ENCODE results near the gene RALGAPA1.
A peak's percentile ranks its signal among the peaks of the same experiment; 100 is the strongest.
"Not testable (repeated sequence)": the region's sequence is repeated elsewhere in the genome, so short reads cannot be mapped to it uniquely, and the experiment has no call there.

The RALGAPA1 gene

DNA sequence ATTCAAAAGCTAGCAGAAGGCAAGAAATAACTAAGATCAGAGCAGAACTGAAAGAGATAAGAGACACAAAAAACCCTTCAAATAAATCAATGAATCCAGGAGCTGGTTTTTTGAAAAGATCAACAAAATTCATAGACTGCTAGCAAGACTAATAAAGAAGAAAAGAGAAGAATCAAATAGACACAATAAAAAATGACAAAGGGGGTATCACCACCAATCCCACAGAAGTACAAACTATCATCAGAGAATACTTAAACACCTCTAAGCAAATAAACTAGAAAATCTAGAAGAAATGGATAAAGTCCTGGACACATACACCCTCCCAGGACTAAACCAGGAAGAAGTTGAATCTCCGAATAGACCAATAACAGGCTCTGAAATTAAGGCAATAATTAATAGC, 189.6 kb downstream of the RALGAPA1 start:
- not testable (repeated sequence) for DNase-seq

DNA sequence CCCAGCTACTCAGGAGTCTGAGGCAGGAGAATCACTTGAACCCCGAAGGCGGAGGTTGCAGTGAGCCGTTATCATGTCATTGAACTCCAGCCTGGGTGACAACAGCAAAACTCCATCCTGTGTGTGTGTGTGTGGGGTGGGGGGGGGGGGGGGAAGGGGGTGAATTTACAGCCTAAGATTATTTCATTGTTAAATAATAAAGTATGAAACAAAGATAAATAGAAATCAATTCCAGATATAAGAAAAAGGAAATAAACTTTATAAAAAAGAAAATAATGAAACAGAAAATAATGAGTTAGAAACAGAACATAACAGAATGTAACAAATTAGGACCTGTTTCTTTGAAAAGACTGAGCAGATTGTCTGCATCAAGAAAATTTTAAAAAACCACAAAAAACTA, 191.6 kb downstream of the RALGAPA1 start:
- DNase-seq: no peak

DNA sequence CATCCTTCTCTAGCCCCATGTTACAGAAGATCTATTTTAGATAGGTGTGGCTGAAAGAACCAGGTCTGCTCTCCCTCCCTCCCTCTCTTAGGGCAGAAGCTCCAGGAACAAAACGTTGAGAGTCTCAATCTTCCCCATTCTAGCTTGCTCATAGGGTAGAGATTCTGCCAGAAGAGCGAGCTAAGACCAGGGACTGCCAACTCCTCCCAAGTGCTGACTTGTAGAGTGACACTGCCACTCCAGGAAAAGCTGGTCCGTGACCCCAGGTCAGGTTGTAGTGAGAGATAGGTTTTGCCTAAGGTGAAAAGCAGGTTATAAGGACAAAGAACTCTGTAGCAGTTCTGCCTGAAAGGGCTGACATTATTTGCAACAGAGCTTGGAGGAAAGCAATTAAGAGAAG, 201.7 kb downstream of the RALGAPA1 start:
- no peak for DNase-seq

DNA sequence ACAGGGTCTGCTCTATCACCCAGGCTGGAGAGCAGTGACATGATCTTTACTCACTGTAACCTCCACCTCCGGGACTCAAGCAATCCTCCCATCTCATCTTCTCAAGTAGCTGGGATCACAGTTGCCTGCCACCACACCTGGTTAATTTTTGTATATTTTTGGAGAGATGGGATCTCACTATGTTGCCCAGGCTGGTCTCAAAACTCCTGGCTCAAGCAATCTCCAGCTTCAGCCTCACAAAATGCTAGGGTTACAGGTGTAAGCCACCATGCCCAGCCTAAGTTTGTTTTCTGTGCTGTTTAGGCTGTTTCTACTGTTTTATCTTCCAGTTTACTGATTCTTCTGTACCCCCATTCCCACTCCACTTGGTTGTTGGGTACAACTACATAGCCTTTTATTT, 208.8 kb downstream of the RALGAPA1 start:
- no peak for DNase-seq

DNA sequence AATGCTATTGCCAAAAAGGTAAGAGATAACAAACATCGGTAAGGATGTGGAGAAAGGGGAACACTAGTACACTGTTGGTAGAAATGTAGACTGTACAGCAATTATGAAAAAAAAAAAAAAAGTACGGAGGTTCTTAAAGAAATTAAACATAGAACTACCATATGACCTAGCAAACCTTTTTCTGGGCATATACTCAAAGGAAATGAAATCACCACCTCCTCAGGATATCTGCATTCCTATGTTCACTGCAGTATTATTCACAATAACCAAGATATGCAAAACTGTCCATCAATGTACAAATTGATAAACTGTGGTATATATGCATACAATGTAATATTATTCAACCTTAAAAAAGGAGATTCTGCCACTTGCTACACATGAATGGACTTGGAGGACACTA, 214.5 kb downstream of the RALGAPA1 start:
- DNase-seq: no peak

DNA sequence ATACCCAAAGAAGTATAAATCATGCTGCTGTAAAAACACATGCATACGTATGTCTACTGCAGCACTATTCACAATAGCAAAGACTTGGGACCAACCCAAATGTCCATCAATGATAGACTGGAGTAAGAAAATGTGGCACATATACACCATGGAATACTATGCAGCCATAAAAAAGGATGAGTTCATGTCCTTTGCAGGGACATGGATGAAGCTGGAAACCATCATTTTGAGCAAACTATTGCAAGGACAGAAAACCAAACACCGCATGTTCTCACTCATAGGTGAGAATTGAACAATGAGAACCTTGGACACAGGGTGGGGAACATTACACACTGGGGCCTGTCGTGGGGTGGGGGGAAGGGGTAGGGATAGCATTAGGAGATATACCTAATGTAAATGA, 221.7 kb downstream of the RALGAPA1 start:
- DNase-seq: not testable (repeated sequence)

DNA sequence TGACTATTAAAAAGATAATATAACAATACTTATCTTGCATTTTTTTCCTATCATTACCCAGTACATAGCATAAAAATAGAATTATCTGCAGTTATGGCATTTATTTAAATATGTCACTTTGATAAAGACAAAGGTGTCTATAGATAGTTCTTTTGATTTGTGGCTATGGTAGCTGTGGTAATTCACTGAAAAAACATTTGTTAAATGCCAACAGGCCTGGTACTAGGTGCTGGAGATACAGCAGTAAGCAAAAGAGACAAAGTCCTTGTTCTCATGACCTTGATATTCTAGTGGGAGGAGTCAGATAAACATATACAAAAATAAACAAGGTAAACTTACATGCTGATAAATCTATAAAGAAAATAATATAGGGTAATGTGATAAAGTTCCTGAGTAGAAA, 230.5 kb downstream of the RALGAPA1 start:
- no peak for DNase-seq

DNA sequence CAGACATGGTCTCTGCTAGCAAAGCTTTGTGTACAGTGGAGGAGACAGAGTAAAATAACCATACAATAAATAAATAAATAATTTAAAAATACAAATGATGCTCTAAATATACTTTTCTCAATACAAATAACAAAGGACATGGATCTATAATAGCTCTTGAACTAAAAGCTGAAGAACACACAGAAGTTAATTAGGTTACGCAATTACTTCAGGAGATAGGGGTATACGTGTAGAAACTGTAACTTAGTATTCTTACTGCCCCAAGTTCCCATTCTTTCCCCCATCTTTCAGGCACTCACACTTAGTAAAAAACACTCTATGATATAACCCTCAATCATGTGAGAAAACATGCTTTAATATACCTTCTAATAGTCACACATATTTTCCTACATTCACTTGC, 231.0 kb downstream of the RALGAPA1 start:
- no peak for DNase-seq

DNA sequence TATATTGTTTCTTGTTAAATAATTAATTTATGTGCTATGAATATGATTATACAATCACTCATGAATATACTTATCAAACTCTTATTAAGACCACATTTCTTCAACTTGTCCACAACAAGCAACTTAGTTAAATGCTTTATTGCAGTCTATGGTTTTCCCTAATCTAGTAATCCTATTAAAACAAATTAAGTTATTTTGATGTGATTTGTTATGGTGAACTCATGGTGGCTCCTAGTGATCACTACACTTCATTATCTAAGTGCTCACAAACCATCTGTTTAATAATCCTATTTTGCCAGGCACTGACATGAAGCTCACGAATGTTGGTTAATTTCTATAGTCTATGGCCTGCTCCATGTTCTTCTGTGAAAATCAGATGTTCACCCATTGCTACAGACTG, 232.2 kb downstream of the RALGAPA1 start:
- DNase-seq: no peak

DNA sequence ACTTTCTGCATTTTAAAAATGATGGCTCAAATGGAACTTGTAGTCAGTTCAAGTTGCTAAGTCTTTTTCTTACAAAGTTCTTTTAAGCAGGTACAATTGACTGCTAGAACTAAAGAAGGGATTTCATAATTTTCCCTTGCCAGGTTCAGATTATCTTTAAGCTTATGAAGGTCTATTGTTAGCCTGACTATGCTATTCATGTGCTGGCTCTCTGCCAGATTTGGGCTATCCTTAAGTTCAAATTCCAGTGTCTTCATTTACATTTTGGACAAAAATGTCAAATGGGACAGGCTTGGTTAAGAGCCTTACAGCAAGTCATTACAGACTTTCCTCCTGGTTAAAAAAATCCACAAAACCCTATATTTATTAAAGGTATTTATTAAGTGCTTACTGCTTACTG, 232.8 kb downstream of the RALGAPA1 start:
- no peak for DNase-seq

DNA sequence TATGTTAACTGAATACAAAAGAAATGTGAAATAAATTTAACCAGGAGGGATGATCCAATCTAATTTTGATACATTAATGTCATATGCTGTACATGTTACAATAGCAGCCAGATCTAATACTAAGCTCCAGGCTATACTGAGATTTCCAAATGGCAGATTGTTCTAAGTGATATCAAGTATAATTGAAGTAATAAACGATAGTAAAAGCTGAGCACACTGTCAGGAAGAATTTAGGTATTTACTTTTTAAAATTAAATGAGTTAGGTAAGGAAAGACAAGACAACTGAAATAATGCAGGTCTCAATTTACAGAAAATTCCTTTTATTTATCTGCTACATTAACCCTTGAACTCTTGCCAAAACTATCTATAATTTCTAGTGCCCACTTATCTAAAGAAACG, 235.2 kb downstream of the RALGAPA1 start:
- no peak for DNase-seq

DNA sequence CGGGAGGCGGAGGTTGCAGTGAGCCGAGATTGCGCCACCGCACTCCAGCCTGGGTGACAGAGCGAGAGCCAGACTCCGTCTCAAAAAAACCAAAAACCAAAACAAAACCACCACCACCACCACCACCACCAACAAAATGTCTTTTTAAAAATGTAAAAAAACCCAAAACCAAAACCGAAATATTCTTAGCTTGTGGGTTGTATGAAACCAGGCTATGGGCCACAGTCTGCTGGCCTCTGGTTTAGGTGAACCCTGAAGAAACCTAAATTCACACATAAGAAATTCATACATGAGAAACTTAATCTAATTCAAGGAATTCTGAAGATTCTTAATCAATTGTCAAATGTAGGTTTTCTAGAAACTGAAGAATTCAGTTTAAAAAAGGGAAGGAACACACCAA, 237.5 kb downstream of the RALGAPA1 start:
- no peak for DNase-seq

DNA sequence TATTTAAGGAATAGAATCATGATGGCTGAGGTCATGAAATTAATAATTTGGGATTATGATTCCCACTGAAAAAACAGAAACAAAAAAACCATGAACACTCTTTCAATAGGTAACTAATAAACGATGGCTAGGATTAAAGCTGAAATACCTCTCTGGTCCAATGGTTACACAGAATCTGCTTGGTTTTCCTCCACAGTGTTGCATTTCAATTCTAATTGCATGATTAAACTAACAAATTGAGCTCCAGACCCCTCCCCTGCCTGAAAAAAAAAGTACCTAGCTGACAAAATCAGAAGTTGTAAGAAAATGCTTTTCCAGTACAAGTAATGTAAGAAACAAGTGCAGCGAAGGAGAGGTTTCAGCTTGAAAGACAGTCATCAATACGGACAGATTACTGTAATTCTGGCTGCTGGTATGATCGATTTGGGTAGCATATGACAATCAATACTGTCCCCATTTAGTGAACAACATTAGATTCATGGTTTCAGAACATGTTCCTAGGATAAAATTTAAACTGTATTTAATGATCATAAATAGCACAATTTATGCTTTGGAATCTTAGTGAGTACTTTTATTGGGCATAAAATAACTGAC, 243.1 kb downstream of the RALGAPA1 start:
- no peak for DNase-seq

DNA sequence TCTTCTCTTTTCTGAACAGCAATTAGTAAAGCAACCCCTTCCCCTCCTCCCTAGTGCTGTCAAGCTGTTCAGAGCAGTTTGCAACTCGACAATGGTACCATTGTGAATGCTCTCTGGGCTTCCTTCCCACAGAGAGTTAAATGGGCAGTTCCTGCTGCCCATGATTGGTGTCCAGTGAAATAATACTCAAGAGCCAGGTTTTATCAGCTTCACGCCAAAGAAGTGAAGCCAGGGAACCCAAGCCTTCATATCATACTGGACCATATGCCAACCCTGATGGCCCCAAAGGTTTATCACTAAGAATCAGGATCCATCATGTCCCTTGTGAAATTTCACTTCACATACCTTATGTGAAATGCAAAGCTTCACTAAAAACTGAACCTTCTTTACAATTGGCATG, 250.4 kb downstream of the RALGAPA1 start:
- DNase-seq: no peak

DNA sequence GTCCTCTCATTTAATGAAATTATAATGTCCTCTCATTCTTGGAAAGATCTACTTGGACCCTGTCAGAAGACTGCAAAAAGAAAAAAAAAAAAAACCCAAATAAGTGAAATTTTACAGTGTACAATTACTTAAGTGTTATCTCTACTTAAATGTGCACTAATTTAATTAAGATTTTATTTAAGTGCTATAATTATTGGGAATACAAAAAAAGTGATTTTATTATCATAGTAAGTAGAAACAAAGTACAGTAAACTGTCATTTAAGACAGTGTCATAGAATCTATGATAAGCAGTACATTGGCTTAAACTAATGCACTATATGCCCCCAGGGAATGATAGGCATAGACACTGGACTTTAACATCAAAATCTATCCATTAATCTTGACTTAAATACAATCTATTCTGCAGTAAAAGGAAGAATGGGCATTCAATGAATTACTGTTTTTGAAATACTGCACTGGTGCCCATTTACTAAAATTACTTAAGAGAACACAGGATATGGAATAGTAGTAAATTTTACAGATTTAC, 251.8 kb downstream of the RALGAPA1 start:
- no peak for DNase-seq

DNA sequence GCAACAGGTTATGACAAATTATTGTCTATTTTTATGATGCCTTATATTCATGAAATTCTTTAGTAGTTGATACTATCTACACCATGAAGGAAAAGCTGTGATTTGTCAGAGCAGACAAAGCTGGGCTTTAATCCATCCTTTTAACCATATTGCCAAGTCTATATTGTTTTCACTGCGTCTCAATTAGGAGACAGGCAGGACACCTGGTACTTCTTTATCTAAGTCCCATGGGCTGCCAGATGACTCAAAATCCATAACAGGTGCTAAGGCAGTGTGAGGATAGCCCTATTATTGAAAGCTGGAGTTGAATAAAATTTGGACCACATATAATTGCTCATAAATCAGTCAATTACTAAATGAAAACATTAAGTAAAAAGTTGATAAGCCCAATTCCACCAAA, 252.5 kb downstream of the RALGAPA1 start:
- no peak for DNase-seq

DNA sequence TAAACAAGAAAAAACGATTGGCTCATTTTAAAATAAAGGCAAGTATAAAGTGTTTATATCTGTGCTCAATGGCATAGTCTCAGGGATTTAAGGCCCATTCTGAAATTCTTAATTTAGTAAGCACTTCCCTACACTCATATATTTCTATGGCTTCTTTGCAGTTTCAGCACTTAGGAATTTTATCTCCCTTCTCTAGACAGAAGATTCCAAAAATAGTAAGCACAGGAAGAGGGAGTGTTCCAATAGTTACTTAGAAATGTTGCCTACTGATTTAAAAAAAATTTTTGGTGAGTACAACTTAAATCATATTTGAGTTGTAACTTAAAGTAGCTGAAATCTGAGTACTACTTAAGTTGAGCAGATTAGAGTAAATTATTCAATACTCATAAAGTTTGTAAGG, 255.3 kb downstream of the RALGAPA1 start:
- peak in 1 of 2 experiments; percentile 13 for DNase-seq

DNA sequence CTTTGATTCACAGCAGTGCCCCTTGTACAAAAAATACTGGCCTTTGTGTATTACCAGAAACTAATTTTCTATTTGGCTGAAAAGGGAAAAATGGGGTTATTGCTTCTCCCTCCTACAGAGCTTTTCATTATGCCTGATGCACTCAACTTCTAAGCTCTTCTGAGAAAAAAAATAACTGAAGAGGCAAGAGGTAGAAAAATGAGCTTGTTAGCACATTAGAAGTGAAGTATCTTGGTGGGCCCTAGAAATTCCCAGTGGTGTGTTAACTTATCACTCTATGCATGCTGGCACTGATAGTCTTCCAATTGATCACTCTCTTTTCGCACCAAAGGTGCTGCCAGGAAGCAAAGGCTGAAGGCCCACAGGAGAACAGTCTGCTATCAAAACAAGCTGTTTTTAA, 258.0 kb downstream of the RALGAPA1 start:
- no peak for DNase-seq

DNA sequence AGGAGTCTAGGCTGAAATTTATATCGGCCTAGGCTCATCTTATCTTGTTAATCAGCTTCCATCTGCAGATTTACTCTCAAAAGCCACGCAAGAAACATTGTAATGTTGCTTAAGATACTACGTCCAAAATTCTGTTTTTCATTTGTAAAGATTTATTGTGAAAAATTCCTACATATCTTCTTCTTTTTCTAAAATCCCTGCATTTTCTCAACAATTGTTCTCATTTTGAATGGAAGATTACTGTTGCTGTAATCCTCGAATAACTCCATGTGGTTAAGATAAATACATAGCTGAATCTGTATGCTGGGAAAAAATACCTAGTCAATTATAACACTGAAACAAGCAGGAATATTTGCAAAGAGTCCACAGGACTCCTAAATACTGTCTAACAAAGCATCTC, 259.5 kb downstream of the RALGAPA1 start:
- DNase-seq: no peak

DNA sequence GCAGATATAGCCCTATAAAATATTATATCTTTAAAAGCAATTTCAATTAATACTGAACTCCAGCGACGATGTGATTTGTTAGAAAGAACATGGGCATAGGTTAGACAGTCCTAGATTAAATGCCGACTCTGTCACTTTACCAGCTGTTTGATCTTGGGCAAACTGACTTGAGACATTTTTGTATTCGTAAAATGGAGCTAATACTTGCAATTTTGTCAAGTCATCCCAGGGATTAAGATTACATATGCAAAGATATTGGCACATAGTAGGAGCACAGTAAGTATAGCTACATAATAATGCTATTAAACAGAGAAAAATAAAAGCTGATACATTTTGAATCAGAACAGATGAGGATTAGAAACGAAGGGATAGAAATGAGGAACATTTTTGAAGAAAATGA, 266.1 kb downstream of the RALGAPA1 start:
- no peak for DNase-seq

DNA sequence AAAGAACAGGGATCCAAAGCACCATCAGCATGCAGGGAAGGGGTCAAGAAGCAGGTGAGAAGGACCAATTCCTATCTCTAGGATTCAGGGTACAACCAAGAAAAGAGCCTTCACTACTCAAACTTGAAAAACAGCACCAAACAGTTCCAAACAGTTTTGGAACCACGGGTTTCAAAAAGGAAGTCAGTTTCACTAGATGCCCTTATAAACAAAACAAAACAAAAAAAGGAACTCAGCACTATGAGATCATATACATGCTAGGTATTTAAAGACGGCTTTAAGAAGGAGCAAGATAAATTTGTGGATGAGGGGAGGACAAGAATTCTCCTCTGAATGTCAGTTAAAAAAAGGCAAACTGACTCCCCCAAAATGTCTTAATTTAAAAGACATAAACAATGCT, 269.1 kb downstream of the RALGAPA1 start:
- no peak for DNase-seq

DNA sequence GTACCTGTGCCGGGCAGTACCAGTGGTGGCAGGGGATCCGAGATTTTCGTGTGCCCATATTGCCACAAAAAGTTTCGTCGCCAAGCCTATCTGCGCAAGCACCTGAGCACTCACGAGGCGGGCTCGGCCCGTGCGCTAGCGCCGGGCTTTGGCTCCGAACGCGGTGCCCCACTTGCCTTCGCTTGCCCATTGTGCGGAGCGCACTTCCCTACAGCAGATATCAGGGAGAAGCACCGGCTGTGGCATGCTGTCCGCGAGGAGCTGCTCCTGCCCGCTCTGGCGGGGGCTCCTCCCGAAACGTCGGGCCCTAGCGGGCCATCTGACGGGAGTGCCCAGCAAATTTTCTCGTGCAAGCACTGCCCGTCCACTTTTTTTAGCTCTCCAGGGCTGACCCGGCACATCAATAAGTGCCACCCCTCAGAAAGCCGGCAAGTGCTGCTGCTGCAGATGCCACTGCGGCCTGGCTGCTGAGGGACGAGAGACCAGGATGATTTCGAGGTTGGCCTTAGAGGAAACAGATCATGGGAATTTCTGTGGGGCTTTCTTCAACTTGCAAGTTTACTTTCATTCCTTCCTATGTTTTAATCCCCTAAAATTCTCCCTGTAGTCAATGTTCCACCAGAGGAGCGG, 273.5 kb downstream of the RALGAPA1 start:
- no peak for DNase-seq

DNA sequence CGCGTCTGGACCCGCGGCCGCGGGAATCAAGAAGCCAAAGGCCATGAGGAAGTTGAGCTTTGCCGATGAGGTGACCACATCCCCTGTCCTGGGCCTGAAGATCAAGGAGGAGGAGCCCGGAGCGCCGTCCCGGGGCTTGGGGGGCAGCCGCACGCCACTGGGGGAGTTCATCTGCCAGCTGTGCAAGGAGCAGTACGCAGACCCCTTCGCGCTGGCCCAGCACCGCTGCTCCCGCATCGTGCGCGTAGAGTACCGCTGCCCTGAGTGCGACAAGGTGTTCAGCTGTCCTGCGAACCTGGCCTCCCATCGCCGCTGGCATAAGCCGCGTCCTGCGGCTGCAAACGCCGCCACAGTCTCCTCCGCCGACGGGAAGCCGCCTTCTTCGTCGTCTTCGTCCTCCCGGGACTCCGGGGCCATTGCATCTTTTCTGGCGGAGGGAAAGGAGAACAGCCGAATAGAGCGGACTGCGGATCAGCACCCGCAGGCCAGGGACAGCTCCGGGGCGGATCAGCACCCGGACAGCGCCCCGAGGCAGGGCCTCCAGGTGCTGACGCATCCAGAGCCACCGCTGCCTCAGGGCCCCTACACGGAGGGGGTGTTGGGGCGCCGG, 274.1 kb downstream of the RALGAPA1 start:
- peak; percentile 5 to 32 for DNase-seq

DNA sequence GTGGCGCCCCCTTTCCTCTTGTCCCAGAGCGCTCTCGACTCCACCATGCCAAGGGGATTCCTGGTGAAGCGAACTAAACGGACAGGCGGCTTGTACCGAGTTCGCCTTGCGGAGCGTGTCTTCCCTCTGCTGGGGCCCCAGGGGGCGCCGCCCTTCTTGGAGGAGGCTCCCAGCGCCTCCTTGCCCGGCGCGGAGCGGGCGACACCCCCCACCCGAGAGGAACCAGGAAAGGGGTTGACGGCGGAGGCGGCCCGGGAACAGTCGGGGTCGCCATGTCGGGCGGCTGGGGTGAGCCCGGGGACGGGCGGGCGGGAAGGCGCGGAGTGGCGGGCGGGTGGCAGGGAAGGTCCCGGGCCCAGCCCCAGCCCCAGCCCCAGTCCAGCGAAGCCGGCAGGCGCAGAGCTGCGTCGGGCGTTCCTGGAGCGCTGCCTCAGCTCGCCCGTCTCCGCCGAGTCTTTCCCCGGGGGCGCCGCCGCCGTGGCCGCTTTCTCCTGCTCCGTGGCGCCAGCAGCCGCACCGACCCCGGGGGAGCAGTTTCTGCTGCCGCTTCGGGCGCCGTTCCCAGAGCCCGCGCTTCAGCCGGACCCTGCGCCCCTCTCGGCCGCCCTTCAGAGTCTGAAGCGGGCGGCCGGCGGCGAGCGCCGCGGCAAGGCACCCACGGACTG, 274.8 kb downstream of the RALGAPA1 start:
- DNase-seq: peak; percentile 60 to 68
